ENCODE results near the gene TCEAL3. TPM values are rescaled to one million over a fixed set of nuclear protein-coding genes. Genes with fewer than 3 reads are reported as not detected.

The TCEAL3 gene
- total RNA-seq, 1 donor from 2014 or later: 12.3 TPM

DNA sequence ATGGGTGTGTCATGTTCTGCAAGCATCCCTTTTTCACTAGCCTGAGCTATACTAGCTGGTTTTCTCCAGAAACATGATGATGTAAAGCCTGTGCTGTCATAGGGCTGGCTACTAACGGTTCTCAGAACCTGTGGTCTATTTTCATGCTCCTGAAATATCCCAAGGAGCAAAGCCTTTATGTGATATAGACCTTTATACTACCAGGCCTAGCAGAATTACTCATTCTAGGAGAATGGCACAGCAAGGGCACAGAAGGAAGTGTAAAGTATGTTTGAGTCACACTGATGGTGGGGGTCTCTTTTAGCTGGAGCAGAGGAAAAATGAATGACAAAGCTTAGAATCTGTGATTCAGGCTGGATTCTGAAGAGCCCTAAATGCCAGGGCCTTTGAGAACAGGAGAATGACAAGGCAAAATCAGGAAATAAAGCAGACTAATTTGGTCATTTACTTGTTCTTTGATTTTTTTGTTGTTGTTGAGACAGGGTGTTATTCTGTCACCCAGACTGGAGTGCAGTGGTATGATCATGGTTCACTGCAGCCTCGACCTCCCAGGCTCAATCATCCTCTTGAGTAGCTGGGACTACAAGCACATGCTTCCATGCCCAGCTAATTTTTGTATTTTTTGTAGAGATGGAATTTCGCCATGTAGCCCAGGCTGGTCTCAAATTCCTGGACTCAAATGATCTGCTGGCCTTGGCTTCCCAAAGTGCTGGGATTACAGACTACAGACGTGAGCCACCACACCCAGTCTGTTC is 32.8 kb downstream of the TCEAL3 start:
- H3K4me1 Mint-ChIP-seq: peaks cover 35% of the 10 kb centered on the region

DNA sequence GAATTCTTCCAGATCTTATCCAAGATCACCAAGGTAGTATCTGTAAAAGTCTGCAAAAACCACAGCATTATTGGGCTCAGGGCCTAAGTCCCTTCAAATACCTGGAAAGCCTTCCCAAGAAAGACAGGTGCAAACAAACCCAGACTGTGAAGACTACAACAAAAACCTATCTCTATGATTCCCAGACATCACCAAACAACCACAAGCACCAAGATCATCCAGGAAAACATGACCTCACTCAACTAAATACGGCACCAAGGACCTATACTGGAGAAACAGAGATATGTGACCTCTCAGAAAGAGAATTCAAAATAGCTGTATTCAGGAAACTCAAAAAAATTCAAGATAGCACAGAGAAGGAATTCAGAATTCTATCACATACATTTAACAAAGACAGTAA is 36.4 kb downstream of the TCEAL3 start:
- peaks cover 3% of the 10 kb centered on the region for H3K27me3 Mint-ChIP-seq (ENCODE audit: insufficient read depth, low read depth)
- H3K4me1 Mint-ChIP-seq: peaks cover 20% of the 10 kb centered on the region
- H3K27me3 ChIP-seq: no peaks in the 10 kb centered on the region
- H3K79me2 ChIP-seq (ENCODE audit: low read depth): no peaks in the 10 kb centered on the region
- H3K4me2 ChIP-seq: no peak overlapping the region
- H2AFZ ChIP-seq (replicated peaks): no peak overlapping the region
- H3K4me3 Mint-ChIP-seq: no peak overlapping the region
- TF ChIP-seq EZH2 (IDR thresholded peaks at IDR 0.05) (no peak), EZH2phosphoT487 (IDR thresholded peaks at IDR 0.05) (no peak)
- TF ChIP-seq, protein P1, sequence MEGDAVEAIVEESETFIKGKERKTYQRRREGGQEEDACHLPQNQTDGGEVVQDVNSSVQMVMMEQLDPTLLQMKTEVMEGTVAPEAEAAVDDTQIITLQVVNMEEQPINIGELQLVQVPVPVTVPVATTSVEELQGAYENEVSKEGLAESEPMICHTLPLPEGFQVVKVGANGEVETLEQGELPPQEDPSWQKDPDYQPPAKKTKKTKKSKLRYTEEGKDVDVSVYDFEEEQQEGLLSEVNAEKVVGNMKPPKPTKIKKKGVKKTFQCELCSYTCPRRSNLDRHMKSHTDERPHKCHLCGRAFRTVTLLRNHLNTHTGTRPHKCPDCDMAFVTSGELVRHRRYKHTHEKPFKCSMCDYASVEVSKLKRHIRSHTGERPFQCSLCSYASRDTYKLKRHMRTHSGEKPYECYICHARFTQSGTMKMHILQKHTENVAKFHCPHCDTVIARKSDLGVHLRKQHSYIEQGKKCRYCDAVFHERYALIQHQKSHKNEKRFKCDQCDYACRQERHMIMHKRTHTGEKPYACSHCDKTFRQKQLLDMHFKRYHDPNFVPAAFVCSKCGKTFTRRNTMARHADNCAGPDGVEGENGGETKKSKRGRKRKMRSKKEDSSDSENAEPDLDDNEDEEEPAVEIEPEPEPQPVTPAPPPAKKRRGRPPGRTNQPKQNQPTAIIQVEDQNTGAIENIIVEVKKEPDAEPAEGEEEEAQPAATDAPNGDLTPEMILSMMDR (IDR thresholded peaks at IDR 0.05): no peak
- H3K36me3 Mint-ChIP-seq: no peaks in the 10 kb centered on the region
- no peak overlapping the region for H3K27ac Mint-ChIP-seq
- H3F3A ChIP-seq (ENCODE audit: low read depth): no peaks in the 10 kb centered on the region
- H3K4me3 ChIP-seq: no peak overlapping the region
- peaks cover 4% of the 10 kb centered on the region for H3K4me1 ChIP-seq
- no peaks in the 10 kb centered on the region for H4K20me1 ChIP-seq (ENCODE audit: low read depth)
- no peak for DNase-seq (ENCODE audit: low spot score)
- no peaks in the 10 kb centered on the region for H3K36me3 ChIP-seq
- H3K27ac ChIP-seq: no peak overlapping the region
- no peaks in the 10 kb centered on the region for H3K9me3 ChIP-seq (ENCODE audit: low read depth)
- H3K9ac ChIP-seq: no peak overlapping the region
- peaks cover 6% of the 10 kb centered on the region for H3K9me3 Mint-ChIP-seq

More for the DNA sequence above, 32.8 kb downstream of the TCEAL3 start:
- H3K27ac ChIP-seq: no peak overlapping the region
- no peak for DNase-seq (ENCODE audit: low spot score)
- H3K27me3 ChIP-seq: no peaks in the 10 kb centered on the region
- peaks cover 3% of the 10 kb centered on the region for H3K27me3 Mint-ChIP-seq (ENCODE audit: insufficient read depth, low read depth)
- H3K4me3 ChIP-seq: no peak overlapping the region
- H3K79me2 ChIP-seq (ENCODE audit: low read depth): no peaks in the 10 kb centered on the region
- H3K27ac Mint-ChIP-seq: peak overlapping the region; percentile 12
- H3F3A ChIP-seq (ENCODE audit: low read depth): peaks cover 9% of the 10 kb centered on the region
- H3K4me3 Mint-ChIP-seq: no peak overlapping the region
- H3K36me3 Mint-ChIP-seq: no peaks in the 10 kb centered on the region
- no peaks in the 10 kb centered on the region for H3K36me3 ChIP-seq
- no peak overlapping the region for H3K4me2 ChIP-seq
- H4K20me1 ChIP-seq (ENCODE audit: low read depth): no peaks in the 10 kb centered on the region
- no peak overlapping the region for H3K9ac ChIP-seq
- no peaks in the 10 kb centered on the region for H3K9me3 Mint-ChIP-seq
- peak overlapping the region; percentile 22 for H2AFZ ChIP-seq (replicated peaks)
- H3K9me3 ChIP-seq (ENCODE audit: low read depth): no peaks in the 10 kb centered on the region
- peaks cover 15% of the 10 kb centered on the region for H3K4me1 ChIP-seq
- TF ChIP-seq EZH2phosphoT487 (IDR thresholded peaks at IDR 0.05) (no peak), EZH2 (IDR thresholded peaks at IDR 0.05) (no peak)
- TF ChIP-seq, protein P1 (IDR thresholded peaks at IDR 0.05): no peak

DNA sequence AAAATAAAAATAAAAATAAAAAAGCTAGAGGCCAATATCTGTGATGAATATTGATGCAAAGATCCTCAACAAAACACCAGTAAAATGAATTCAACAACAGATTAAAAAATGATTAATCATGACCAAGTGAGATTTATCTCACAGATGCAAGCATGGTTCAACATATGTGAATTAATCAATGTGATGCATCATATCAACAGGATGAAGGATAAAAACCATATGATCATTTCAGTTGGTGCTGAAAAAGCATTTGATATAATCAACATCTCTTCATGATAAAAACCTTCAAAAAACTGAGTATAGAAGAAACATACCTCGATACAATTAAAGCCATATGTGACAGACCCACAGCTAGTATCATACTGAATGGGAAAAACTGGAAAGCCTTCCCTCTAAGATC is 39.9 kb downstream of the TCEAL3 start:
- no peak overlapping the region for H2AFZ ChIP-seq (replicated peaks)
- no peaks in the 10 kb centered on the region for H3F3A ChIP-seq (ENCODE audit: low read depth)
- no peaks in the 10 kb centered on the region for H3K27me3 ChIP-seq
- no peak overlapping the region for H3K4me3 ChIP-seq
- no peak overlapping the region for H3K27ac Mint-ChIP-seq
- H3K4me3 Mint-ChIP-seq: no peak overlapping the region
- H4K20me1 ChIP-seq (ENCODE audit: low read depth): no peaks in the 10 kb centered on the region
- TF ChIP-seq EZH2phosphoT487 (IDR thresholded peaks at IDR 0.05) (no peak), EZH2 (IDR thresholded peaks at IDR 0.05) (no peak)
- TF ChIP-seq, protein P1 (IDR thresholded peaks at IDR 0.05): no peak
- H3K4me1 ChIP-seq: no peaks in the 10 kb centered on the region
- no peak overlapping the region for H3K27ac ChIP-seq
- H3K9me3 Mint-ChIP-seq: peaks cover 6% of the 10 kb centered on the region
- no peaks in the 10 kb centered on the region for H3K79me2 ChIP-seq (ENCODE audit: low read depth)
- H3K4me1 Mint-ChIP-seq: no peaks in the 10 kb centered on the region
- no peak for DNase-seq (ENCODE audit: low spot score)
- no peak overlapping the region for H3K9ac ChIP-seq
- no peak overlapping the region for H3K4me2 ChIP-seq
- no peaks in the 10 kb centered on the region for H3K27me3 Mint-ChIP-seq (ENCODE audit: insufficient read depth, low read depth)
- no peaks in the 10 kb centered on the region for H3K9me3 ChIP-seq (ENCODE audit: low read depth)
- no peaks in the 10 kb centered on the region for H3K36me3 ChIP-seq
- no peaks in the 10 kb centered on the region for H3K36me3 Mint-ChIP-seq

All from neural progenitor cell (in vitro differentiated cells).